Ramos (cell line): ENCODE measurements around the gene FBXO42.
"Not testable (repeated sequence)": the region's sequence is repeated elsewhere in the genome, so short reads cannot be mapped to it uniquely, and the experiment has no call there.

ENCODE experiments used
- in situ Hi-C: fragments of 300-500 bp; cut with MboI; formaldehyde crosslinking; loops from one replicate; pipeline ENCODE4 v1.14.3; 2022; ENCODE audit warnings: low sequenced_read_pairs; ENCODE audit not compliant: unreplicated experiment

Gene FBXO42

GRCh38 chr1:16226490-16227179, 125.6 kb downstream of the FBXO42 start:
- in situ Hi-C loops, result no loop called here

GRCh38 chr1:16226129-16226489, 126.2 kb downstream of the FBXO42 start:
- in situ Hi-C loops, result no loop called here

GRCh38 chr1:16224472-16224871, 127.8 kb downstream of the FBXO42 start:
- in situ Hi-C loops, result no loop called here

GRCh38 chr1:16222716-16223115, 129.6 kb downstream of the FBXO42 start:
- in situ Hi-C loops, result not testable (repeated sequence)

GRCh38 chr1:16221499-16221898, 130.8 kb downstream of the FBXO42 start:
- in situ Hi-C loops, result no loop called here

- in situ Hi-C loops, result no loop called here
These were observed 132.2 kb downstream of the FBXO42 start for GRCh38 chr1:16219968-16220500.

- in situ Hi-C loops, result no loop called here
These were observed 133.6 kb downstream of the FBXO42 start for GRCh38 chr1:16218674-16219071.

- in situ Hi-C loops, result no loop called here
These were observed 134.1 kb downstream of the FBXO42 start for GRCh38 chr1:16218014-16218673.

GRCh38 chr1:16217061-16217785, 135.1 kb downstream of the FBXO42 start:
- in situ Hi-C loops, result no loop called here

GRCh38 chr1:16215882-16216753, 136.2 kb downstream of the FBXO42 start:
- in situ Hi-C loops, result no loop called here

GRCh38 chr1:16215240-16215639, 137.0 kb downstream of the FBXO42 start:
- in situ Hi-C loops, result not testable (repeated sequence)

GRCh38 chr1:16213544-16213943, 138.7 kb downstream of the FBXO42 start:
- in situ Hi-C loops, result not testable (repeated sequence)

GRCh38 chr1:16213013-16213412, 139.3 kb downstream of the FBXO42 start:
- in situ Hi-C loops, result no loop called here

GRCh38 chr1:16212251-16212961, 139.9 kb downstream of the FBXO42 start, which contains the start of gene ARHGEF19:
Gene ARHGEF19, minus strand, starts transcription at chr1:16212652. Its CDS starts 3,598 bp downstream, at chr1:16209054.
- in situ Hi-C loops, result no loop called here

- in situ Hi-C loops, result no loop called here
These were observed 140.5 kb downstream of the FBXO42 start for GRCh38 chr1:16211824-16212223.

- in situ Hi-C loops, result no loop called here
These were observed 141.7 kb downstream of the FBXO42 start for GRCh38 chr1:16210581-16210980.

GRCh38 chr1:16209847-16210407, 142.4 kb downstream of the FBXO42 start:
- in situ Hi-C loops, result no loop called here

- in situ Hi-C loops, result no loop called here
These were observed 143.0 kb downstream of the FBXO42 start for GRCh38 chr1:16209132-16209846.
